Measurements from ENCODE around the gene SNX25.
"Not testable (repeated sequence)": the region's sequence is repeated elsewhere in the genome, so short reads cannot be mapped to it uniquely, and the experiment has no call there.

Gene SNX25

GRCh38 chr4:185192059-185192458 is 17.3 kb upstream of the SNX25 start:
- Histone ChIP-seq H3K27ac (ENCODE audit: low read depth, low read length) (no peak overlapping the region), H3K36me3 (ENCODE audit: control insufficient read depth, insufficient read depth, low read length) (peaks cover 31% of the 10 kb centered on the region), H3K4me1 (ENCODE audit: control insufficient read depth, insufficient read depth, low read length) (peaks cover 6% of the 10 kb centered on the region), H3K27me3 (ENCODE audit: control insufficient read depth, insufficient read depth, low read length) (no peaks in the 10 kb centered on the region), H3K9ac (ENCODE audit: low read depth, low read length) (no peak overlapping the region), H3K4me3 (ENCODE audit: low read depth, low read length) (no peak overlapping the region), H3K9me3 (ENCODE audit: control insufficient read depth, insufficient read depth, low read length) (no peaks in the 10 kb centered on the region)

GRCh38 chr4:185194924-185195888 is 14.2 kb upstream of the SNX25 start:
- H3K27ac ChIP-seq (ENCODE audit: low read depth, low read length): no peak overlapping the region

GRCh38 chr4:185196437-185196836 is 13.0 kb upstream of the SNX25 start:
- Histone ChIP-seq H3K27me3 (ENCODE audit: control insufficient read depth, insufficient read depth, low read length) (no peaks in the 10 kb centered on the region), H3K36me3 (ENCODE audit: control insufficient read depth, insufficient read depth, low read length) (no peaks in the 10 kb centered on the region), H3K4me3 (ENCODE audit: low read depth, low read length) (no peak overlapping the region), H3K4me1 (ENCODE audit: control insufficient read depth, insufficient read depth, low read length) (peaks cover 7% of the 10 kb centered on the region), H3K9me3 (ENCODE audit: control insufficient read depth, insufficient read depth, low read length) (no peaks in the 10 kb centered on the region), H3K27ac (ENCODE audit: low read depth, low read length) (no peak overlapping the region), H3K9ac (ENCODE audit: low read depth, low read length) (no peak overlapping the region)

More at GRCh38 chr4:185194924-185195888, 14.2 kb upstream of the SNX25 start:
- Histone ChIP-seq H3K9ac (ENCODE audit: low read depth, low read length) (no peak overlapping the region), H3K36me3 (ENCODE audit: control insufficient read depth, insufficient read depth, low read length) (peaks cover 10% of the 10 kb centered on the region), H3K4me1 (ENCODE audit: control insufficient read depth, insufficient read depth, low read length) (peaks cover 6% of the 10 kb centered on the region), H3K27me3 (ENCODE audit: control insufficient read depth, insufficient read depth, low read length) (no peaks in the 10 kb centered on the region), H3K9me3 (ENCODE audit: control insufficient read depth, insufficient read depth, low read length) (no peaks in the 10 kb centered on the region), H3K4me3 (ENCODE audit: low read depth, low read length) (no peak overlapping the region)

- not testable (repeated sequence) for H3K4me3 ChIP-seq (ENCODE audit: low read depth, low read length); H3K36me3 ChIP-seq (ENCODE audit: control insufficient read depth, insufficient read depth, low read length); H3K9me3 ChIP-seq (ENCODE audit: control insufficient read depth, insufficient read depth, low read length); H3K27ac ChIP-seq (ENCODE audit: low read depth, low read length); H3K27me3 ChIP-seq (ENCODE audit: control insufficient read depth, insufficient read depth, low read length); H3K9ac ChIP-seq (ENCODE audit: low read depth, low read length)
- H3K4me1 ChIP-seq (ENCODE audit: control insufficient read depth, insufficient read depth, low read length): peaks cover 15% of the 10 kb centered on the region
These were observed 11.2 kb upstream of the SNX25 start for GRCh38 chr4:185198189-185198588.

- Histone ChIP-seq H3K4me3 (ENCODE audit: low read depth, low read length) (0 out of 2 replicates have a peak overlapping the region, but pooled peaks have one; percentile 9), H3K36me3 (ENCODE audit: control insufficient read depth, insufficient read depth, low read length) (no peaks in the 10 kb centered on the region), H3K9ac (ENCODE audit: low read depth, low read length) (0 out of 2 replicates have a peak overlapping the region, but pooled peaks have one; percentile 23), H3K4me1 (ENCODE audit: control insufficient read depth, insufficient read depth, low read length) (peaks cover 22% of the 10 kb centered on the region), H3K27ac (ENCODE audit: low read depth, low read length) (peak overlapping the region; percentile 72), H3K9me3 (ENCODE audit: control insufficient read depth, insufficient read depth, low read length) (no peaks in the 10 kb centered on the region), H3K27me3 (ENCODE audit: control insufficient read depth, insufficient read depth, low read length) (no peaks in the 10 kb centered on the region; the same call in 1 of the 2 replicates)
These were observed 7.1 kb upstream of the SNX25 start for GRCh38 chr4:185201977-185202962.

GRCh38 chr4:185202984-185203485 is 6.4 kb upstream of the SNX25 start:
- Histone ChIP-seq H3K27ac (ENCODE audit: low read depth, low read length) (peak overlapping the region; percentile 53), H3K4me3 (ENCODE audit: low read depth, low read length) (peak overlapping the region; percentile 73), H3K9me3 (ENCODE audit: control insufficient read depth, insufficient read depth, low read length) (no peaks in the 10 kb centered on the region), H3K4me1 (ENCODE audit: control insufficient read depth, insufficient read depth, low read length) (peaks cover 22% of the 10 kb centered on the region), H3K9ac (ENCODE audit: low read depth, low read length) (peak overlapping the region; percentile 67; the same call in 1 of the 2 replicates), H3K27me3 (ENCODE audit: control insufficient read depth, insufficient read depth, low read length) (peaks cover 6% of the 10 kb centered on the region; the same call in 1 of the 2 replicates), H3K36me3 (ENCODE audit: control insufficient read depth, insufficient read depth, low read length) (no peaks in the 10 kb centered on the region)

- Histone ChIP-seq H3K9ac (ENCODE audit: low read depth, low read length) (peak within 1 kb of the TSS; percentile 67), H3K27ac (ENCODE audit: low read depth, low read length) (peak within 1 kb of the TSS; percentile 53), H3K4me1 (ENCODE audit: control insufficient read depth, insufficient read depth, low read length) (peaks cover 22% of the 10 kb centered on the region), H3K27me3 (ENCODE audit: control insufficient read depth, insufficient read depth, low read length) (peaks cover 11% of the 10 kb centered on the region), H3K4me3 (ENCODE audit: low read depth, low read length) (peak within 1 kb of the TSS; percentile 73), H3K9me3 (ENCODE audit: control insufficient read depth, insufficient read depth, low read length) (no peaks in the 10 kb centered on the region), H3K36me3 (ENCODE audit: control insufficient read depth, insufficient read depth, low read length) (no peaks in the 10 kb centered on the region)
These were observed 5.7 kb upstream of the SNX25 start, which contains the start of gene CFAP97 for GRCh38 chr4:185203486-185204237. Gene CFAP97 (minus strand): TSS chr4:185204000. CDS start chr4:185191196, 12,804 bp downstream.

GRCh38 chr4:185204238-185204910 is 5.0 kb upstream of the SNX25 start:
- peak overlapping the region; percentile 73 for H3K4me3 ChIP-seq (ENCODE audit: low read depth, low read length)
- peaks cover 26% of the 10 kb centered on the region for H3K4me1 ChIP-seq (ENCODE audit: control insufficient read depth, insufficient read depth, low read length)
- H3K9ac ChIP-seq (ENCODE audit: low read depth, low read length): peak overlapping the region; percentile 67; the same call in 1 of the 2 replicates
- H3K27me3 ChIP-seq (ENCODE audit: control insufficient read depth, insufficient read depth, low read length): peaks cover 15% of the 10 kb centered on the region
- no peak overlapping the region for H3K27ac ChIP-seq (ENCODE audit: low read depth, low read length)
- H3K36me3 ChIP-seq (ENCODE audit: control insufficient read depth, insufficient read depth, low read length): no peaks in the 10 kb centered on the region
- no peaks in the 10 kb centered on the region for H3K9me3 ChIP-seq (ENCODE audit: control insufficient read depth, insufficient read depth, low read length)

- H3K9me3 ChIP-seq (ENCODE audit: control insufficient read depth, insufficient read depth, low read length); H3K9ac ChIP-seq (ENCODE audit: low read depth, low read length); H3K36me3 ChIP-seq (ENCODE audit: control insufficient read depth, insufficient read depth, low read length); H3K4me3 ChIP-seq (ENCODE audit: low read depth, low read length); H3K27ac ChIP-seq (ENCODE audit: low read depth, low read length): not testable (repeated sequence)
- H3K27me3 ChIP-seq (ENCODE audit: control insufficient read depth, insufficient read depth, low read length): peaks cover 15% of the 10 kb centered on the region
- H3K4me1 ChIP-seq (ENCODE audit: control insufficient read depth, insufficient read depth, low read length): peaks cover 26% of the 10 kb centered on the region
These were observed 4.3 kb upstream of the SNX25 start for GRCh38 chr4:185205073-185205472.
